ENCODE results near the gene LHFPL3.

DNA sequence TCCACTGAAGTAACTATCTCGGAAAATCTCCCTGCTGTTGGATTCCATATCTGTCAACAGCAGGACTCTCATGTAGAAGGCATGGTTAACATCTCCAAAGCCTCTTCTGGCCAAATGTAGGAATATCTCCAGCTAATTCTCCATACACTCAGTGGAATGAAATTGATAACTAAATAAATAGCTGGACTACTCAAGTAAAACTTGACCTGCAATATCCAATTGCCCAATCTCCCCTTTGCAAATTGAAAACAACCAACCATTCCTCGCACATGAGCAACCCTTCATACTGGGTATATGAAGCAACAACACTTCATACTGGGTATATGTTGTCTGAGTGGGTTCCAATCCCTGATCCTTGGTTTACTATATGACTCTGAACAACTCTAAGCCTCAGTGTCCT lies 580.2 kb downstream of the LHFPL3 start:
- TF ChIP-seq NFE2L1 (tag; IDR thresholded peaks at IDR 0.05; ENCODE audit: borderline replicate concordance, low read depth) (no peak), NFIC (IDR thresholded peaks at IDR 0.05) (no peak), CEBPB (tag; IDR thresholded peaks at IDR 0.05) (no peak), FOXK2 (conservative IDR thresholded peaks at IDR 0.05 in 1 of 2, IDR thresholded peaks at IDR 0.05 in 1 of 2; ENCODE audit: low read depth in 2 of 2) (no peak), MTA2 (IDR thresholded peaks at IDR 0.05; ENCODE audit: low read depth) (no peak), POLR2AphosphoS5 (IDR thresholded peaks at IDR 0.05; ENCODE audit: control insufficient read depth, insufficient read depth, low read depth, low read length) (no peak), CREBBP (IDR thresholded peaks at IDR 0.05; ENCODE audit: low read depth, low read length) (no peak)

Data from K562 (cell line).